Mammary epithelial cell (primary cell): Measurements from ENCODE around the gene GPR63.

Experiments used
- CTCF ChIP-seq, 2 donors: IDR thresholded peaks in 1 of 2; conservative IDR thresholded peaks in 1 of 2; 2 replicates each; pipeline ENCODE4 v1.5.1; 2011 to 2012; ENCODE audit warnings: inconsistent platforms in 2 of 2, low read length in 2 of 2, mild to moderate bottlenecking in 2 of 2, control low read depth in 1 of 2, low read depth in 1 of 2; ENCODE audit not compliant: insufficient read depth in 1 of 2; ENCODE audit errors: extremely low read depth in 1 of 2
- EZH2 ChIP-seq: IDR thresholded peaks from 2 replicates; pipeline ENCODE4 v1.6.1; 2012; ENCODE audit warnings: low read length, inconsistent platforms, borderline replicate concordance

GRCh38 chr6:96781557-96781956, 55.7 kb downstream of the GPR63 start:
- no peak for TF ChIP-seq CTCF (conservative IDR thresholded peaks at IDR 0.05 in 1 of 2, IDR thresholded peaks at IDR 0.05 in 1 of 2; ENCODE audit: extremely low read depth in 1 of 2, insufficient read depth in 1 of 2, low read depth in 1 of 2, low read length in 2 of 2)
- no peak for TF ChIP-seq EZH2
